Measurements from ENCODE around the gene H2AZ1. TPM values are rescaled to one million over a fixed set of nuclear protein-coding genes. Genes with fewer than 3 reads are reported as not detected.

H2AZ1 gene
- total RNA-seq, 4 donors from 2014 or later, result 109 to 419 (median 322) TPM

- no peak for DNase-seq
- Histone ChIP-seq H3K4me3 (peak overlapping the region; percentile 59 to 94 (median 82)), H3K9me3 (no peaks in the 10 kb centered on the region), H3K27me3 (no peaks in the 10 kb centered on the region), H3K27ac (peak overlapping the region; percentile 88 to 98 (median 98)), H3K36me3 (peaks cover 0 to 10% (median 0%) of the 10 kb centered on the region in 3 donors), H3K4me1 (peaks cover 5 to 32% (median 13%) of the 10 kb centered on the region in 3 donors)
- intact Hi-C loops (cut with DNase I), result no loop called here
- TF ChIP-seq POLR2A (IDR thresholded peaks at IDR 0.05) (no peak), CTCF (IDR thresholded peaks at IDR 0.05) (no peak)
- WGBS, 2 donors, result 0 to 2% methylated on average over 8 of the region's 8 CpGs
Measured at GRCh38 chr4:99950913-99951254, 809 bp upstream of the H2AZ1 start.

- Histone ChIP-seq H3K27me3 (no peaks in the 10 kb centered on the region), H3K36me3 (peaks cover 0 to 10% (median 0%) of the 10 kb centered on the region in 3 donors), H3K27ac (peak overlapping the region; percentile 88 to 98 (median 98)), H3K4me3 (peak overlapping the region; percentile 59 to 94 (median 82)), H3K4me1 (peaks cover 16 to 47% (median 23%) of the 10 kb centered on the region in 3 donors), H3K9me3 (no peaks in the 10 kb centered on the region)
- intact Hi-C loops (cut with DNase I), result loop anchor here (5.0 to 10.0 kb wide), 3 partner anchors 55 to 387 kb away; partner anchors contain the start of genes DAPP1, LAMTOR3 and TRMT10A
- TF ChIP-seq CTCF (IDR thresholded peaks at IDR 0.05) (peak; percentile 84 to 92 (median 88)), POLR2A (IDR thresholded peaks at IDR 0.05) (peak in 1 of 4 donors; percentile 48)
- DNase-seq, result peak; percentile 68
- 0% methylated on average over 32 to 36 of the region's 98 CpGs for WGBS, 2 donors
Measured at GRCh38 chr4:99949034-99949998, 759 bp downstream of the H2AZ1 start.

GRCh38 chr4:99947608-99948007 is 2.5 kb downstream of the H2AZ1 start:
- H3K27me3 ChIP-seq, result no peaks in the 10 kb centered on the region
- H3K27ac ChIP-seq, result peak overlapping the region; percentile 96 to 98 (median 97)
- DNase-seq, result no peak
- 63 to 65% methylated on average over 4 of the region's 4 CpGs for WGBS, 2 donors
- peaks cover 0 to 10% (median 0%) of the 10 kb centered on the region in 3 donors for H3K36me3 ChIP-seq
- TF ChIP-seq POLR2A (IDR thresholded peaks at IDR 0.05), result no peak
- TF ChIP-seq CTCF (IDR thresholded peaks at IDR 0.05), result no peak
- peak overlapping the region in 1 of 4 donors; percentile 97 for H3K4me3 ChIP-seq
- no peaks in the 10 kb centered on the region for H3K9me3 ChIP-seq
- peaks cover 16 to 64% (median 23%) of the 10 kb centered on the region in 3 donors for H3K4me1 ChIP-seq
- intact Hi-C loops (cut with DNase I), result loop anchor here (5.0 to 10.0 kb wide), 3 partner anchors 53 to 385 kb away; partner anchors contain the start of genes DAPP1, LAMTOR3 and TRMT10A

- Histone ChIP-seq H3K27me3 (no peaks in the 10 kb centered on the region), H3K4me1 (peaks cover 16 to 69% (median 23%) of the 10 kb centered on the region in 3 donors), H3K36me3 (peaks cover 0 to 10% (median 0%) of the 10 kb centered on the region in 3 donors), H3K27ac (peak overlapping the region; percentile 96 to 98 (median 97)), H3K9me3 (no peaks in the 10 kb centered on the region), H3K4me3 (peak overlapping the region; percentile 57 to 97 (median 80))
- intact Hi-C loops (cut with DNase I), result loop anchor here (5.0 to 10.0 kb wide), 3 partner anchors 52 to 385 kb away; partner anchors contain the start of genes DAPP1, LAMTOR3 and TRMT10A
- no peak for DNase-seq
- TF ChIP-seq POLR2A (IDR thresholded peaks at IDR 0.05) (no peak), CTCF (IDR thresholded peaks at IDR 0.05) (no peak)
- WGBS, 2 donors, result 6 to 17% methylated on average over 8 of the region's 8 CpGs
Measured at GRCh38 chr4:99947190-99947578, 2.9 kb downstream of the H2AZ1 start.

Measured in esophagus squamous epithelium (tissue), 5 donors.